Subcutaneous adipose tissue (tissue), 4 donors: ENCODE measurements around the gene MSI2. TPM values are rescaled to one million over a fixed set of nuclear protein-coding genes. Genes with fewer than 3 reads are reported as not detected.

Experiments used
- CTCF ChIP-seq: fragments of 450-650 bp; IDR thresholded peaks from one replicate; pipeline ENCODE4 v1.5.1; 2016; ENCODE audit warnings: low read depth, mild to moderate bottlenecking, control low read depth, antibody characterized with exemption, moderate library complexity
- total RNA-seq, 4 donors: library from RNA; depleted of rRNA; stranded (reverse); fragments of >200 nt; gene quantifications; one replicate each; pipeline ENCODE4 v1.1.0, GENCODE V29; 2016

MSI2 gene
- total RNA-seq, 4 donors from 2014 or later = 9.5 to 12.9 (median 10.9) TPM

GRCh38 chr17:57706761-57707160 lies 450.4 kb downstream of the MSI2 start:
- TF ChIP-seq CTCF = no peak

GRCh38 chr17:57707892-57708291 lies 451.6 kb downstream of the MSI2 start:
- no peak for TF ChIP-seq CTCF

GRCh38 chr17:57708410-57708809 lies 452.1 kb downstream of the MSI2 start:
- no peak for TF ChIP-seq CTCF

GRCh38 chr17:57713140-57713539 lies 456.8 kb downstream of the MSI2 start:
- no peak for TF ChIP-seq CTCF

GRCh38 chr17:57714665-57715180 lies 458.4 kb downstream of the MSI2 start:
- no peak for TF ChIP-seq CTCF

- no peak for TF ChIP-seq CTCF
Measured at GRCh38 chr17:57715981-57716380, 459.7 kb downstream of the MSI2 start.

- no peak for TF ChIP-seq CTCF
Measured at GRCh38 chr17:57718878-57719277, 462.6 kb downstream of the MSI2 start.
